ENCODE measurements around the gene ANKIB1. TPM values are rescaled to one million over a fixed set of nuclear protein-coding genes. Genes with fewer than 3 reads are reported as not detected.
"Not testable (repeated sequence)": the region's sequence is repeated elsewhere in the genome, so short reads cannot be mapped to it uniquely, and the experiment has no call there.

Gene ANKIB1
- total RNA-seq, 1 experiment from 2014 or later: 42.1 TPM

- POLR2A ChIA-PET (ENCODE audit: low non-redundant PET): no interaction called here
- Histone ChIP-seq H3K27me3 (replicated peaks; ENCODE audit: insufficient read depth, low read depth, low read length, poor library complexity) (no peaks in the 10 kb centered on the region), H3K27ac (ENCODE audit: low read depth, low read length, poor library complexity, severe bottlenecking) (no peak overlapping the region), H3K4me1 (ENCODE audit: insufficient read depth, low read length, poor library complexity, severe bottlenecking) (peaks cover 8% of the 10 kb centered on the region), H3K36me3 (ENCODE audit: insufficient read depth, low read length, poor library complexity, severe bottlenecking) (no peaks in the 10 kb centered on the region), H3K9me3 (ENCODE audit: low read depth, low read length, poor library complexity, severe bottlenecking) (no peaks in the 10 kb centered on the region), H3K4me3 (ENCODE audit: low read depth, low read length, poor library complexity, severe bottlenecking) (no peak overlapping the region)
- no peak for DNase-seq (ENCODE audit: low spot score)
- BruUV-seq (replicated peaks): no TSS peak
- TF ChIP-seq EZH2 (IDR thresholded peaks at IDR 0.05; ENCODE audit: borderline replicate concordance, low read depth, low read length, poor library complexity, severe bottlenecking): no peak
- TF ChIP-seq CTCF (conservative IDR thresholded peaks at IDR 0.05; ENCODE audit: low read depth, low read length): no peak
- CTCF ChIA-PET: no interaction called here
- intact Hi-C loops (cut with micrococcal nuclease; ENCODE audit: unreplicated experiment): no loop called here
Observed at GRCh38 chr7:92251181-92251580, 5.4 kb downstream of the ANKIB1 start.

- no peak for DNase-seq (ENCODE audit: low spot score)
- CTCF ChIA-PET: no interaction called here
- Histone ChIP-seq H3K4me3 (ENCODE audit: low read depth, low read length, poor library complexity, severe bottlenecking) (no peak overlapping the region), H3K27me3 (replicated peaks; ENCODE audit: insufficient read depth, low read depth, low read length, poor library complexity) (no peaks in the 10 kb centered on the region), H3K36me3 (ENCODE audit: insufficient read depth, low read length, poor library complexity, severe bottlenecking) (no peaks in the 10 kb centered on the region), H3K27ac (ENCODE audit: low read depth, low read length, poor library complexity, severe bottlenecking) (no peak overlapping the region), H3K4me1 (ENCODE audit: insufficient read depth, low read length, poor library complexity, severe bottlenecking) (no peaks in the 10 kb centered on the region), H3K9me3 (ENCODE audit: low read depth, low read length, poor library complexity, severe bottlenecking) (no peaks in the 10 kb centered on the region)
- intact Hi-C loops (cut with micrococcal nuclease; ENCODE audit: unreplicated experiment): no loop called here
- no peak for TF ChIP-seq EZH2 (IDR thresholded peaks at IDR 0.05; ENCODE audit: borderline replicate concordance, low read depth, low read length, poor library complexity, severe bottlenecking)
- no peak for TF ChIP-seq CTCF (conservative IDR thresholded peaks at IDR 0.05; ENCODE audit: low read depth, low read length)
- BruUV-seq (replicated peaks): no TSS peak
- POLR2A ChIA-PET (ENCODE audit: low non-redundant PET): no interaction called here
Observed at GRCh38 chr7:92253251-92253650, 7.5 kb downstream of the ANKIB1 start.

- intact Hi-C loops (cut with micrococcal nuclease; ENCODE audit: unreplicated experiment); H3K36me3 ChIP-seq (ENCODE audit: insufficient read depth, low read length, poor library complexity, severe bottlenecking); H3K4me1 ChIP-seq (ENCODE audit: insufficient read depth, low read length, poor library complexity, severe bottlenecking); H3K27me3 ChIP-seq (replicated peaks; ENCODE audit: insufficient read depth, low read depth, low read length, poor library complexity); BruUV-seq (replicated peaks); H3K27ac ChIP-seq (ENCODE audit: low read depth, low read length, poor library complexity, severe bottlenecking); H3K9me3 ChIP-seq (ENCODE audit: low read depth, low read length, poor library complexity, severe bottlenecking); CTCF ChIA-PET; DNase-seq (ENCODE audit: low spot score); POLR2A ChIA-PET (ENCODE audit: low non-redundant PET); H3K4me3 ChIP-seq (ENCODE audit: low read depth, low read length, poor library complexity, severe bottlenecking): not testable (repeated sequence)
Observed at GRCh38 chr7:92254800-92255199, 9.0 kb downstream of the ANKIB1 start.

GRCh38 chr7:92255308-92255707, 9.5 kb downstream of the ANKIB1 start:
- H3K4me3 ChIP-seq (ENCODE audit: low read depth, low read length, poor library complexity, severe bottlenecking): no peak overlapping the region
- no peaks in the 10 kb centered on the region for H3K36me3 ChIP-seq (ENCODE audit: insufficient read depth, low read length, poor library complexity, severe bottlenecking)
- no peak for TF ChIP-seq EZH2 (IDR thresholded peaks at IDR 0.05; ENCODE audit: borderline replicate concordance, low read depth, low read length, poor library complexity, severe bottlenecking)
- TF ChIP-seq CTCF (conservative IDR thresholded peaks at IDR 0.05; ENCODE audit: low read depth, low read length): no peak
- no peaks in the 10 kb centered on the region for H3K4me1 ChIP-seq (ENCODE audit: insufficient read depth, low read length, poor library complexity, severe bottlenecking)
- no peak overlapping the region for H3K27ac ChIP-seq (ENCODE audit: low read depth, low read length, poor library complexity, severe bottlenecking)
- no TSS peak for BruUV-seq (replicated peaks)
- no peaks in the 10 kb centered on the region for H3K27me3 ChIP-seq (replicated peaks; ENCODE audit: insufficient read depth, low read depth, low read length, poor library complexity)
- DNase-seq (ENCODE audit: low spot score): no peak
- intact Hi-C loops (cut with micrococcal nuclease; ENCODE audit: unreplicated experiment): no loop called here
- H3K9me3 ChIP-seq (ENCODE audit: low read depth, low read length, poor library complexity, severe bottlenecking): no peaks in the 10 kb centered on the region
- CTCF ChIA-PET: no interaction called here
- POLR2A ChIA-PET (ENCODE audit: low non-redundant PET): no interaction called here

Data from A673 (cell line).